GM12878 (cell line): ENCODE results near the gene SORBS2. TPM values are rescaled to one million over a fixed set of nuclear protein-coding genes. Genes with fewer than 3 reads are reported as not detected.

Source experiments
- BCLAF1 ChIP-seq: fragments of 450-650 bp; IDR thresholded peaks from 2 replicates; pipeline ENCODE4 v1.6.1; 2017; ENCODE audit warnings: antibody characterized with exemption, mild to moderate bottlenecking, moderate library complexity
- SMARCA5 ChIP-seq: fragments of 450-650 bp; IDR thresholded peaks from 2 replicates; pipeline ENCODE4 v1.6.1; 2017; ENCODE audit warnings: mild to moderate bottlenecking
- TARDBP ChIP-seq: IDR thresholded peaks from 2 replicates; pipeline ENCODE4 v1.6.1; 2016; ENCODE audit warnings: borderline replicate concordance
- ZNF687 ChIP-seq: fragments of 450-650 bp; IDR thresholded peaks from 2 replicates; pipeline ENCODE4 v1.6.1; 2017; ENCODE audit warnings: mild to moderate bottlenecking, moderate library complexity
- polyA plus RNA-seq, 11 experiments: library from polyadenylated mRNA; depleted of rRNA in 4 of 11; unstranded in 6 of 11; stranded (reverse) in 5 of 11; fragments of >200 nt; fragmentation: Nextera tagmentation in 4 of 11; fragmentation: Illumina TruSeq in 1 of 11; extraction: Ambion mirVana in 4 of 11; extraction: Trizol in 1 of 11; gene quantifications; 1 replicate in 1 of 11; 2 replicates in 10 of 11; pipeline versions ENCODE4 v1.2.1 to v1.2.3, GENCODE V29; 2011 to 2016; ENCODE audit warnings: inconsistent platforms in 2 of 11, missing spikeins in 2 of 11, low read depth in 1 of 11
- total RNA-seq, 4 experiments: library from RNA; depleted of rRNA in 3 of 4; stranded (reverse); fragments of >200 nt in 3 of 4; fragmentation: Illumina TruSeq in 1 of 4; extraction: Trizol in 1 of 4; gene quantifications; 2 replicates each; pipeline versions ENCODE4 v1.2.1 to v1.2.3, GENCODE V29; 2013 to 2021
- TF ChIP-seq, protein P1 (sequence below): fragments of 450-650 bp; IDR thresholded peaks from 2 replicates; pipeline ENCODE4 v1.6.1; 2017; ENCODE audit warnings: mild to moderate bottlenecking
- TF ChIP-seq, protein P2 (sequence below): IDR thresholded peaks from 2 replicates; pipeline ENCODE4 v1.6.1; 2012; ENCODE audit warnings: low read depth, low read length, improper control_type of control experiment

SORBS2 gene
- total and polyA plus RNA-seq, 10 of the 15 experiments (the other 5 are each of a cell fraction or from before 2014, with no cell fraction given): 0.06 to 3.0 (median 0.79) TPM

DNA sequence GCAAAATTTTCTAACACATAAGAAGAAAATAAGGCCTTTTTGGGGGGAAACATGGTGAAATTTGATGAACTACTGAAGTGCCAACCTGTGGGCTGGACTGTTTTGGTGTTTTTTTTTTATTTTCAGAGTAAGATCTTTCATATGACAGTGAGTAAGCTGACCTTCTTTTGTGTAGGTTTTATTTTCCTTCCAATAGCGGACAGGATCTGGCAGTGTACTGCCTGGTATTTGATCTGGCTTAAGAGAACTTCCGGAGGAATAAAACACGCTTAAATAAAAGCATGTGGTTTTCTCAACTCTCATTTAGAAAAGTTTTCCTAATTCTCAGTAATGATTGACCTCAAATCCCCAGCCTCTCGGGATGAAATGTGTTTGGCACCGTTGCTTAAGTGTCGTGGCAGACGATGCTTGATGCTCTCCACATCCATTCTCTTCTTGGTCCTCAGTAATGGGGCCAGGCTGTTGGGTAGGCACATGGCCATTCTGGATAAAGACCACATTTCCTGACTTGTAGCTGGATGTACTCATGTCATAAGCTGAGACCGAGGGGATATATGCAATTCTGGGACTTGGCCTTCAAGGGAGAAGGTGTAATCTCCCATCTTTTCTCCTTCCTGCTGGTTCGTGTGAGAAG is 211.1 kb downstream of the SORBS2 start (continued):
- TF ChIP-seq ZNF687 (no peak), BCLAF1 (no peak), TARDBP (no peak), SMARCA5 (no peak)
- TF ChIP-seq, protein P1, sequence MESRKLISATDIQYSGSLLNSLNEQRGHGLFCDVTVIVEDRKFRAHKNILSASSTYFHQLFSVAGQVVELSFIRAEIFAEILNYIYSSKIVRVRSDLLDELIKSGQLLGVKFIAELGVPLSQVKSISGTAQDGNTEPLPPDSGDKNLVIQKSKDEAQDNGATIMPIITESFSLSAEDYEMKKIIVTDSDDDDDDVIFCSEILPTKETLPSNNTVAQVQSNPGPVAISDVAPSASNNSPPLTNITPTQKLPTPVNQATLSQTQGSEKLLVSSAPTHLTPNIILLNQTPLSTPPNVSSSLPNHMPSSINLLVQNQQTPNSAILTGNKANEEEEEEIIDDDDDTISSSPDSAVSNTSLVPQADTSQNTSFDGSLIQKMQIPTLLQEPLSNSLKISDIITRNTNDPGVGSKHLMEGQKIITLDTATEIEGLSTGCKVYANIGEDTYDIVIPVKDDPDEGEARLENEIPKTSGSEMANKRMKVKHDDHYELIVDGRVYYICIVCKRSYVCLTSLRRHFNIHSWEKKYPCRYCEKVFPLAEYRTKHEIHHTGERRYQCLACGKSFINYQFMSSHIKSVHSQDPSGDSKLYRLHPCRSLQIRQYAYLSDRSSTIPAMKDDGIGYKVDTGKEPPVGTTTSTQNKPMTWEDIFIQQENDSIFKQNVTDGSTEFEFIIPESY: no peak
- TF ChIP-seq, protein P2, sequence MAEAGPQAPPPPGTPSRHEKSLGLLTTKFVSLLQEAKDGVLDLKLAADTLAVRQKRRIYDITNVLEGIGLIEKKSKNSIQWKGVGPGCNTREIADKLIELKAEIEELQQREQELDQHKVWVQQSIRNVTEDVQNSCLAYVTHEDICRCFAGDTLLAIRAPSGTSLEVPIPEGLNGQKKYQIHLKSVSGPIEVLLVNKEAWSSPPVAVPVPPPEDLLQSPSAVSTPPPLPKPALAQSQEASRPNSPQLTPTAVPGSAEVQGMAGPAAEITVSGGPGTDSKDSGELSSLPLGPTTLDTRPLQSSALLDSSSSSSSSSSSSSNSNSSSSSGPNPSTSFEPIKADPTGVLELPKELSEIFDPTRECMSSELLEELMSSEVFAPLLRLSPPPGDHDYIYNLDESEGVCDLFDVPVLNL: no peak
- TF ChIP-seq, all 136 proteins: peak for 0
